ENCODE data around the gene STAG1.
"Not testable (repeated sequence)": the region's sequence is repeated elsewhere in the genome, so short reads cannot be mapped to it uniquely, and the experiment has no call there.

STAG1 gene

DNA sequence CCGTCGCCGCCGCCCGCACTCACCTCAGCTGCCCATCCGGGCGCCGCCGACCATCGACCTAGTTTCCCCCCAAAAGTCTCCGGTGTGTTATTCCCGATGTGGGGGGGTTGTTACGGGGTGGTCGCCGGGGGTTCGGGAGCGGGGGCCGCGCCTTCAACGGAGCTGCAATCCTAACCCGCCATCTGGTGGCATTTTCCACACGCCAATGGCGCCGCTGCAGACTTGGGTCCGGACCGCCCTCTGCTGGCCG is at the start of gene STAG1:
Gene STAG1 (minus strand): TSS at position 207 of the 250 bp plus-strand sequence. CDS start 121,480 bp downstream, outside the sequence.
- no peak for DNase-seq

DNA sequence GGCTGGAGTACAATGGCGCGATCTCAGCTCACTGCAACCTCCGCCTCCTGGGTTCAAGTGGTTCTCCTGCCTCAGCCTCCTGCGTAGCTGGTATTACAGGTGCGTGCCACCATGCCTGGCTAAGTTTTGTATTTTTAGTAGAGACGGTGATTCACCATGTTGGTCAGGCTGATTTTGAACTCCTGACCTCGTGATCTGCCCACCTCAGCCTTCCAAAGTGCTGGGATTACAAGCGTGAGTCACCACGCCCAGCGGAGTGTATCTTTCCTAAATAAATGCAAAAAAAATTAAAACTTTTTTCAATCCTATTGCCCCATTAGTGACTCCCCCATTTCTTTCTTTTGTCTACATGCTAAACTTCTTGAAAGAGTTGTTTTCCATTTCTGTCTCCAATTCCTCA is 49.0 kb upstream of the STAG1 start:
- not testable (repeated sequence) for DNase-seq

DNA sequence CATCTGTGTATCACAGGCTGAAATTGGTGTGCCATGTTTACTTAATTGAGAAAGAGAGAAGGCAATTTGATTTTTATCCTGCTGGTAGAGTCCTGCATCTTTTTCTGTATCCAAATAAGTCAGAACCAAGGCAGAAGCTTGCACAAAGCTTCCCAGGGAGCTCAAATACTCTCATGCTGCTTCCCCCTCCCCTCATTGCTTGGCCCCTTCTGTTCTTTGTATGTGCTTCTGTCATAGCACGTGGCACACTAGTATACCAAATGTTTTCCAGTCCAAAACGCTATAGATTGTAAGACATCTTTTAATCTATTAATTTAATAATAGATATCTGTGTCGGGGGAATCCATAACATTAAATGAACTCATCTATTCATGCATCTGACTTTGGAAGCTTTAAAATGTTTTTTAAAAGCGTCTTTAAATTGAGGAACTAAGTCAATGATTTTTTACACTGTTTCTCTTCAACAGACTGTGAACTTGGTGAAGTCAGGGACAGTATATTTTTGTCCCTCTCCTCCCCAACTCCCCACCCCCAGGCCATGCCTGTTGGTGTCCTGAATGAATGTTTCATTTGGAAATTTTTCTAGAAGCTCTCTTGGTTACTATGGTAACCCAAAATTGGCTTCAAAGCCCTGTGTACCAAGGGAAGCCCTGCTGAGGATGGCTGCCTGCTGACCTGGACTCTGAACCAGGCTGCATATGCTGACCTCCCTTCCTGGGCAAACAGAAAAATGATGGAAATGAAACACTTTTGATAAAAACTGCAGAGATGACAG is 40.6 kb upstream of the STAG1 start:
- no peak for DNase-seq

DNA sequence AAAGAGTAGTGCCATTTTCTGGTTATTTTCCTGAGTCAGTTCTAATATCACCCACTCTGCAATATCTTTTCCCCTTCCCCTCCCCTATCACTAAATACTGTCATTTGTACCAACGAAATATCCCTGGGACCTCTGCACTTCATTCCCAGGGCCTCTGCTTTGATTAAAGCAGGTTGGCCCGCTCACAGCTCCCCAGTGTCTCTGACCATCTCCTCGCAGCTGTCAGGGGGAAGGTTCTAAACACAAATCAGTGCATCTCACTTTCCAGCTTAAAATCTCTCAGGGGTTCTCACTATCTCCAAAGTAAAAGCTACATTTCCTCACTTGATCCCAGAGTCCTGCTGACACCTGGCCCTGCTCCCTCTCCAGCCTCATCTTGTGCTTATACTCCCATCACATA is 38.6 kb upstream of the STAG1 start:
- no peak for DNase-seq

DNA sequence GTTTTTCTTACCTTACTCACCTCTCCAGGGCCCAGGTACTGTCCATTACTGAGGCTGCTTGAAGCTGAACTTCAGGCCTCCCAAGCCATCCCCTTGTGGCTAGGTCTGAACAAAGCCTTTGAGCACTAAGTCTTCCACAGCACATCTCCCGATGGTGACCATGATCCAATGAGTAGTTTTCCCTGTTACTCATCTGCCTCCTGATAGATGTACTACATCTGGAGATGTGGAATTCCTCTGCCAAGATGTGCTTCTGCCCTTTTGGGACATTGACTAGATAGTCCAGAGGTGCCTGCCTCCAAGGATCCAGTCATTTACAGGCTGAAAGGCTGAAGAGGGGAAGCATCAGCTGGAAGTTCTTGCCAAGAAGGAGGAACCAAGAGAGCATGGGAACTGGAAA is 37.8 kb upstream of the STAG1 start:
- no peak for DNase-seq

DNA sequence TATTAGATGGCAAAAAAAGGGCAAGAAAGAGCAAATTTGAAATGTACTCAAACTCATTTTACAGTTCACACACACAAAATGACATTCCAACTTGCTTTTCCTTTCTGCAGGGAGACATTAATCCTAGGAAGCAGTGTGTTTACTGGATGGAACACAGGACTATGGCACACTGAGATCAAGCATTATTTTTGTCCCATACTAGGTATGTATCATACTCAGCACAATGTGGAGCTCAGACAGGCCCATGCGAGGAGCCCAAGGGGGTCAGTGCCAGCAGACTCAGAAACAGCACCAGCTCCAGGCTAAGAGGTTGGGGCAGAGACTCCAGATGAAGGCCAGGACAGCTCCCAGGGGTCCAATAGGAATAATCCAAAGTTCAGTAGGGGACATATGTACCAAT is 36.0 kb upstream of the STAG1 start:
- DNase-seq, result no peak

DNA sequence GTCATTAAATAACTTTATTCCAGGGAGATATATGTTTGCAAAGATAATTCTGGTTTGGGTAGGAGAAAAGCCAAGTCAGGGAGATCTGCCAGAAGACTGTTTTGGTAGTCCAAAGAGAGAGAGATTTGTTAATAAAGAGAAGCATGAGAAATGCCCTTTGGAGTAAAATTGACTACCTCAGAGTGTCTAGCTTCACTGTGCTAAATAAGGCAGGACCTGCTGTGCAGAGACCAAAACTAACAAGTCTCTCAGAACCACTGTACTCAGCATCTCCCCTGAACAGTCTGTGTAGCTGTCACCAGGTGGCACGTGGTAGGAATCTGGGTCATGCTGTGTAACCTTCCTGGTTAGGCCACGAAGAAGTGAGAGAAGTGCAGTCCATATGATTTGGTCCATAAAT is 35.2 kb upstream of the STAG1 start:
- no peak for DNase-seq

DNA sequence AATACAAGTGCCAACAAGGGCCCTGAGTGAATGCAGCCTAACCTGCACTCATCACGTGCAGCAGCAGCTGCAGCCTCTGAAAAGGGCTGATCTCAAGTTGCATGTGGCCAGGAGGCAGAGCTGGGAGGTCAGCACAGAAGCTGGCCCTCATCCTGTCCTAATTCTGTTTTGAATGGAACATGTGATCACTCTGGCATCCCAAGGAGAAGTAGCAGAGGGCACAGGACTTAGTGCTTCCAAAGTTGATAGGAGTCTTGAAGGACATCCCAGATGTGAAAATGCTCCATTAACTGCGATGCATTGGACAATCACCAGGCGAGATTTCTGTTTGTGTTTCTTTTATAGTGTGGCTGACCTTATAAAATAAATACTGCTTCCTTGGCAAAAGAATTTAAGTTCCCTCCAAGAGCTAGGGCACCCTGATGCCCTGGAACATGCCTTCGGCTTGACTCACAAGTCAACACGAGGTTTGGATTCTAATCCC is 31.6 kb upstream of the STAG1 start:
- DNase-seq, result no peak

DNA sequence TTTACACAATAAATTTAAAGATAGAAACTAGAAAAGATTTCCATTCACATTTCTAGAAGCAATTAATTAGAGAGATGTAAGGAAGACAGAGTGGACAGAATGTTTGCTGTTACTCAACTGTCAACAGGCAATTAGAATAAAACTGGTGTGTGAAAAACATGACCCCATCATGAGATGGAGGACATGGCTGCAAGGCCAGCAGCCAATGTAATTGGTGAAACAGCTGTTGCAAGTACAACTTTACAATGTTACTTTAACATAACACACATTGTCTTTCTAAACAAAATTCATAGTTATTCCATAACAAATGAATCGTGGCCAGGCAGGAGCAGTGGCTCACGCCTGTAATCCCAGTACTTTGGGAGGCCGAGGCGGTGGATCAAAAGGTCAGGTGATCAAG is 28.6 kb upstream of the STAG1 start:
- DNase-seq, result no peak

DNA sequence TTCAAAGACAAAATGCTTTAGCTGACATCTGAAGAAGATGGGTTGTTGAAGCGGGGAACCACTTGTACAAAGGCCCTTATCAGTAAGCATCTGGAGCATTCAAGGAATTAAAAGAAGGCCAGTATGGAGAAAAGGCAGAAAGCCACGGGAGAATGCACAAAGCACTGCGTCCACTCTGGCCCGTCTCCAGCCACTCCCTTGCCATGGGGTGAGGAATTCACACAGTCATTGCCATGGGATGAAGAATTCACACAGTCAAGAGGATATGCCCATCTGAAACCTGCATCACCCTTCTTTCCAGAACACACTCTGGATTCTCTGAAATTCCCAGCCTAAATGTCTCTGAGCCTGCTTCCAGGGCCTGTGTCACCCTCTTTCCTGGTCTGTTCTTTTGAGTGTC is 26.7 kb upstream of the STAG1 start:
- DNase-seq, result no peak

DNA sequence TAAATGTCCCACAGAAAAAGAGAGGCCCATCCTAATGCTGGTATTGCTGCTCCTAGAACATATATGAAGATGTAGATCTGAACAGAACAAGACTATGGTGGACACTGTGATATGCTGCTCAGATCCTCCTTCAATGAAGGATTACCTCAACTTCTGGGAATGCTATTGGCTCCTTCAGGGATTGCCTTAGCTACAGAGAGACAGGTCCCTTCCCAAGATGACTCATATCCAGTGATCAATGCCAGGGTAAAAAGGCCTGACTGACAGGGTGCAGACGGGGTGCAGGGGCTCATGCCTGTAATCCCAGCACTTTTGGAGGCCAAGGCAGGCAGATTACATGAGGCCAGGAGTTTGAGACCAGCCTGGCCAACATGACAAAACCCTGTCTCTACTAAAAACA is 20.5 kb upstream of the STAG1 start:
- no peak for DNase-seq

DNA sequence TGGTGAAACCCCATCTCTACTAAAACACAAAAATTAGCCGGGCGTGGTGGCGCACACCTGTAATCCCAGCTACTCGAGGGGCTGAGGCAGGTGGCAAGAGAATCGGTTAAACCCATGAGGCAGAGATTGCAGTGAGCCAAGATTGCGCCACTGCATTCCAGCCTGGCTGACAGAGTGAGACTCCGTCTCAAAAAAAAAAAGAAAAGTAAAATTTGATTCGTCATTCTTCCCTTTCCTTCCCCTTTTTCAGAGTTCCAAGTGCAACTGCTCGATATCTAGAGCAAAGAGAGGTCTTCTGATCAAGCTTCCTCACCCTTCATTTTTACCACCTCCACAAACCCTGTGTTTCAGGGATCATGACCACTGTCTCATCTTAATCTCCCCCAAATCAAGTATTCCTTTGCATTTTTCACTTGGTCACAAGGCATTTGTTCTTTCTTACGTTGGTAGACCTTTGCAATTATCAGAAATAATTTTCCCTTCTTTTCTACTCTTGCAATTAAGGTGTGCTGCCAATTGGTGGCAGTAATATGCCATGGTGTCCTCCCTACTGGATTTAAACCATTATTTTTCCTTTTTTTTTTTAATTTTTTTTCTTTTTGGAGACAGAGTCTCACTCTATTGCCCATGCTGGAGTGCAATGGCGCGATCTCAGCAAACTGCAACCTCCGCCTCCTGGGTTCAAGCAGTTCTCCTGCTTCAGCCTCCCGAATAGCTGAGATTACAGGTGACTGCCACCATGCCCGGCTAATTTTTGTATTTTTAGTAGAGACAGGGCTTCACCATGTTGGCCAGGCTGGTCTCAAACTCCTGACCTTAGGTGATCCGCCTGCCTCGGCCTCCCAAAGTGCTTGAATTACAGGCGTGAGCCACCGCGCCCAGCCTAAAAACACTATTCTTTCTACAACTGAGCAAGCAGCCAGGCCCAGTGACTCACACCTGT is 6.3 kb upstream of the STAG1 start:
- DNase-seq, result not testable (repeated sequence)

DNA sequence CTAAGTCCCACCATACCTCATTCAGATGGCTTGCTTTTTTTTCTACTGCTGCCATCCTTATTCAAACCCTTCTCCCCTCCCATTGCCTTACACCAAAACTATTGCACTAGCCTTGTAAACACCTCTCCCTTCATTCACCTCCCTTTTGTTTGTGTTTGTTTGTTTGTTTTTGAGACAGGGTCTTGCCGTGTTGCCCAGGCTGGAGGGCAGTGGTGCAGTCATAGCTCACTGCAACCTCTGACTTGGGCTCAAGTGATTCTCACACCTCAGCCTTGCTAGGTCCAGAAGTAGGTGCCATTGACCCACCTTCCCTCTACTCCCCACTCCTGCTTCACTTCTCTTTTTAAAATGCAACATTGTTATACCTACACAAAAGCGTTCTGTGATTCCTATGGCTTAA is 3.0 kb upstream of the STAG1 start:
- DNase-seq, result no peak

DNA sequence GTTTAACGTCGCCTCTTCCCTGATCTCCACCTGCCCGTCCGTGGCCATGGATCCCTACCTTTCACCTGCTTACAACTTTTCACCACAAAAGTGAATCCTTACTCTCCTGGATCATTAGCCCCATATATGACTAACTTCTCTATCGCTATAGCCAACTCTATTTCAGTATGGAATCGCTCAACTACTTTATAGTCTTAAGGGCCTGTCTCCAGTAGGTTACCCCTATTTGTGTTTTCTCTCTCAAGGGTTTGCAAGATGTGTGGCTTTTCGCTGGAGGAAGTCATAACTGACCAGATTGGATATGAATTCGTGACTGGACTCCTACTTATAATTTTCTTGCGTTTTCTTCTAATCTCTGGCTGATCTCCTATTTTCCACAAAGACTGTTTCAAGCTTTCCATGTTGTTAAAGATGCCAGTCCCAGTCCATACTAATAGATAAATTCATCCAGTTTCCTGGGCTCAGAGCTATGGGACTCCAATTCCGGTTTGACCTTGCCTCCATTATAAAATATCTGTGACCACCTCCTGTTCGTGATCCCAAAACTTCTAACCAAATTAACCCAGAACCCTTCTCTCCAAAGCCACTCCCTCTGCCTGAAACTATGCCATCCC is 1.3 kb upstream of the STAG1 start:
- DNase-seq, result no peak

DNA sequence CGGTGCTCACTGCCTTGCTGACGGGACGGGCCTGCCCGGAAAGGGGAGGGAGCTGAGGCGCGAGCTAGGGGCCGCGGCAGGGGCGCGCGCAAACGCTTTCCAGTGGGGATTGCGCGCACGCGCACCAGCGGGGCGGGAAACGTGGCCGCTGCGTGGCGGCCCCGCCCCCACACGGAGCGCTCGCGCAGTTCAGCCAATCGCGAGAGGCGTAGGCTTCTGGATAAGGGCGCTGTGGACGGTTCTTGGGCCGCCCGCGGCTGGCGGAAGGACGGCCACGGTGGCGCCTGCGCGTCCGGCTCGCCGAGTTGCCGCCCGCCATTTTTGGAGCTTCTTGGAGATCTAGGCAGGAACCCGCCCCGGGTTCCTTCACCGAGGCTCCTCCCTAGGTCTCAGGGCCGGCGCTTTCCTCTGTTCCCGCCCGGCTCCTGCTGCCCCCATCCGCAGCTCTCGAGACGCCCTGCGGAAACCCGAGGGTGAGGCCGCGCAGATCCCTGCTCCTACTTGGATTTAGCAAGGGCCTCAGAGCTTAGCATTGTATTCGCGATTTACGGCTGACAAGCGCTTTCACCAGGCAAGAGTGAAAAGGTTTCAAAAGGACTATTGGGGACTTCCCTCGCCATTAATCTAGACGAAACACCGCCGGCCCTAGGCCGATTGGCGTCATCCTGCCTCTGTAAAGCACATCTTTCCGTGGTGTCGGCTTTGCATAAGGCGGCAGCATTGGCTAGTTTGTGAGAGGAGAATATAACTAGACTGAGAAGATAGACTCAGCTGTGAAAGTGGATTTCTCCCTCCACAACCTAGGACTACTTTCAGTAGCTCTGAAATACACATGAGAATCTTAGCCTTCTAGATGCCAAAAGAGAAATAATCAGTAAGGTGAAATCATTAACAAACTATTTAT is 496 bp upstream of the STAG1 start:
- DNase-seq, result peak; percentile 97

DNA sequence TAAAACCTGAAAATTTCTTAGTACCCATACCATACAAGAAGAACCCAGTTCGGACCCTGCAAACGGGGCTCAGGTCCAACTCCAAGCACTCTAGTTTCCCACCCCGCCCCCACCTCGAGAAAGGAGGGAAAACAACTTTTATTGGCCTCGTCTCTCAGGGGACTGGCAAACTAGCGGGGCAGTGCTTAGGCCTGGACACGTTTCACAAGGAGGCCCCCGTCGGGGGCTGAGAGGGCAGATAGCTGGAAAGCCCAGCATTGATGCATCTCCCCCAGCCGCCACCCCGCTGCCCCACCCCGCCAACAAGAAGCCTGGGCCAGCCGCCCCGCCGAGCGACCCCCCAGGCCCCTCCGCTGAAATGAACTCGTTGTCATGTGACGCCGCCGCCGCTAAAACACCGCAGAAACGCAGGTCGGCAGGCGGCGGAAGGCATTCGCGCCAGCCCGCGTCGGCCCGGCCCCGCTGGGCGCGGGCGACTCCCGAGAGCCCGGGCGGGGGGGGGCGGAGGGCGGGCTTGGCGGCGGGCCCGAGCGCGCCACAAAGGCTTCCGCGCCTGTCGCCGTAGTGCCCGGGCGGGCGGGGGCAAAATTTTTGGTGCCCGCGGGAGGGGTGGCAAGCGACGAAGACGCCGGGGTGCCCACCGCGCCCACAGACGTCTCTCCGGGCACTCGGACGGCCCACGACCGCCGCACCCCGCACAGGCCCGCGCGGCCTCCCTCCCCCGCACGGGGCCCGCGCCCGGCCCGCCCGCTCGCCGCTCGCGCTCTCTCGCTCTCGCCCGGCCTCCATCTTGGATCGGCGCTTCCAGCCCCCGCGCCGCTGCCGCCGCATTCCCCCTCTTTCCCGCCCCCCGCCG is 634 bp downstream of the STAG1 start:
- peak; percentile 65 for DNase-seq

DNA sequence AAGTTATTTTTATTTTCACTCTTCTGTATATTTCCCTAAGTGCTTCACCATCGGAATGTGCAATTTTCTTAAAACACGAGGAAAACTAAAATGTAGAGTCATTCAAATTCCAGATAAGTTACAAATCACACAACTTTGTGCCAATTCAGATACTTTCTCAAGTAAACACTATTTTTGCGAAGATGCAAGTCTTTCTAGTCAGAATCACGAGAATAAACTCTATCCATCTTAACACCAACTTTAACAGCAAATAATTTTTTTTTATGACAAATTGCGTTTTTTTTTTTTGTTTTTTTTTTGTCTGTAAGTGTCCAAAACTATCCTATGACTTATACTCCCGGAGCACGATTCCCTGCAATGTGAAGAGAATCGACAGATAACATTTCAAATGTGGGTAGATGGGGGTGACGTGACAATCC is 1.3 kb downstream of the STAG1 start:
- DNase-seq, result no peak

DNA sequence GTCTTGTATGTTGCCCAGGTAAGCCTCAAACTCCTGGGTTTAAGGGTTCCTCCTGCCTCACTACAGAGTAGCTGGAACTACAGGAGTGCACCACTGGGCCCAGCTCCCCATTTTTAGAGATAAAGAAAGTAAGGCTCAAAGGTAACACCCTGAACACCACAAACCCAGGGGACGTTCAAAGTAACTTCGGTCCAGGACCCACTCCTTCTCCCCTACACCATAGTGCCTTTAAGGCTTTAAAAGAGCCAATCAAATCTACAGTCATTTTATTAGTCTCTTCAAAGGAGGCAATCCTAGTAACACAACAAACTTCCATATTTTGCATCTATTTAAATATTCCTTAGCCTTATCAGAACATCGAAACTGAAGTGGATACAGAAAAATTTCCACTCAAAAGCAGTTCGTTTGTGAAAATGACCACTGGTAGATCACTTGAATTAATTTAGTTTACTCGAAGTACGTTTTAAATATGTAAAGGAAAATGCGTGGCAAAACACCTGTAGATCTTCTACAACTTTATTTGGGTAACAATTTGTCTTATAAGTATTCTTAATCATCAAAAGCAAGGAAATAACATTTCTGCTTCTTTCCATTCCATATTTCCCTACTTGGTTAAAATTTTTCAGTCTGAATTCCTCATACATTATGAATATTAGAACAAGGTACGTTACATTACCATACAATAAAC is 1.8 kb downstream of the STAG1 start:
- no peak for DNase-seq

DNA sequence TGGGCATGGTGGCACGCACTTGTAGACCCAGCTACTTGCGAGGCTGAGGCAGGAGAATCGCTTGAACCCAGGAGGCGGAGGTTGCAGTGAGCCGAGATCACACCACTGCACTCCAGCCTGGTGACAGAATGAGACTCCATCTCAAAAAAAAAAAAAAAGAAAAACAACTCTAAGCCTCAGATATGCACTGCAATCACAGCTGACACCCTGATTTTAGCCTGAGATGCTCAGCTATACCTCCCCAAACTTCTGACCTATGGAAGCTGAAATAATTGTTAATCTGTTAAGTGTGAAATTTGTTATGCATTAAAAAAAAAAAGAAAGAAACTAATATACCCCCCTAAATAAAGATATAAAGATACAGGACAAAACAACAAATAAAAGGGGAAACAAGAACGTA is 2.6 kb downstream of the STAG1 start:
- DNase-seq, result not testable (repeated sequence)

DNA sequence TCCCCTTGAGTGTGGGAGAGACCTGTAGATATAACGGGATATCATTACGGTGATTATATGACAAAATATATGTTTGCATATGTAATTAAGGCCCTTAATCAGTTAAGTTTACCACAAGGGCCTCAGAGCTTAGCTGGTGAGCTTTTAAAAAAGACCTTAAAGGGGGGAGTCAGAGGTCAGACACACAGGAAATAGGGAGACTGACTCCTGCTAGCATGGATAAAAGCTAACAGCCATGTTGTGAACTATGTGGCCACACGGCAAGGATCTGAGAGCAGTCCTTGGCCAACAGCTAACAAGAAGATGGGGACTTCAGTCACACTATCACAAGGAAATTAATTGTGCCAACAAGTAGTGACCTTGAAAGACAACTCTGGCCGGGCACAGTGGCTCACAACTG is 3.1 kb downstream of the STAG1 start:
- no peak for DNase-seq

DNA sequence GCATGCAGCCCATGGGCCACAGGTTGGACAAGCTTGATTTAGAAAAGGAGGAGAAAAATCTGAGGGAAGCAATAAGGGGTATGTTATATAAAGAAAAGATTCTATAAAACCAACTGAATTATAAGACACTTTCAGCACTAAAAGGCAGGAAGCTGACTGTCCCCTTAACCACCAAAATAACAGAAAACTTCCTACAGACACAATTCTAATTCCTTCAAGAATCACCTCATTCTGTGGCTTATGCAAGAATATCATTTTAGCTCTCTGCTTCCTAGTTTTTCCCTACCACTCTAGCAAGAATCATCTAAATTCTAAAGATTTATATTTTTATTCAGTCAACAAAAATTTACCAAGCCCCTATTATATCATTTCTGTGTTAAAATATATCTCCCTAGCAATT is 6.3 kb downstream of the STAG1 start:
- DNase-seq, result no peak
